H1 (cell line): Measurements from ENCODE around the gene HINT2. TPM values are rescaled to one million over a fixed set of nuclear protein-coding genes. Genes with fewer than 3 reads are reported as not detected.

Experiments
- CEBPB ChIP-seq: IDR thresholded peaks from 2 replicates; pipeline ENCODE4 v1.6.1; 2012; ENCODE audit warnings: low read depth, low read length
- FOSL1 ChIP-seq: IDR thresholded peaks from 2 replicates; pipeline ENCODE4 v1.6.1; 2011; ENCODE audit warnings: mild to moderate bottlenecking, low read depth, low read length, moderate library complexity; ENCODE audit not compliant: insufficient read depth
- POLR2A ChIP-seq, 2 experiments: IDR thresholded peaks; 1 replicate in 1 of 2; 2 replicates in 1 of 2; pipeline ENCODE4 v1.6.1; 2011; ENCODE audit warnings: low read depth in 2 of 2, low read length in 2 of 2, mild to moderate bottlenecking in 2 of 2; ENCODE audit errors: control extremely low read depth in 1 of 2
- RXRA ChIP-seq: IDR thresholded peaks from 2 replicates; pipeline ENCODE4 v1.6.1; 2011; ENCODE audit warnings: low read depth, mild to moderate bottlenecking, low read length, moderate library complexity; ENCODE audit not compliant: insufficient read depth
- SAP30 ChIP-seq: fragments of 300-600 bp; sonication (generic); IDR thresholded peaks from 2 replicates; pipeline ENCODE4 v1.7.1; 2012; ENCODE audit warnings: low read length, moderate library complexity, mild to moderate bottlenecking, inconsistent platforms; ENCODE audit not compliant: insufficient read depth, insufficient replicate concordance
- SIN3A ChIP-seq, 2 experiments: IDR thresholded peaks in 1 of 2; conservative IDR thresholded peaks in 1 of 2; 2 replicates each; pipeline ENCODE4 v1.6.1; 2011 to 2012; ENCODE audit warnings: low read length in 2 of 2, improper control_type of control experiment in 1 of 2, low read depth in 1 of 2, mild to moderate bottlenecking in 1 of 2
- TAF1 ChIP-seq: IDR thresholded peaks from 2 replicates; pipeline ENCODE4 v1.6.1; 2011; ENCODE audit warnings: mild to moderate bottlenecking, low read depth, low read length
- TBP ChIP-seq: IDR thresholded peaks from 2 replicates; pipeline ENCODE4 v1.6.1; 2011; ENCODE audit warnings: low read depth, low read length, improper control_type of control experiment
- polyA plus RNA-seq, 7 experiments: library from polyadenylated mRNA; depleted of rRNA in 3 of 7; stranded (reverse) in 5 of 7; unstranded in 2 of 7; fragments of >200 nt in 5 of 7; fragments of 200-250 nt in 2 of 7; gene quantifications; 1 replicate in 5 of 7; 2 replicates in 1 of 7; 4 replicates in 1 of 7; pipeline versions ENCODE4 v1.2.1 to v1.2.3, GENCODE V29; 2011 to 2013; ENCODE audit warnings: missing spikeins in 2 of 7, mixed read lengths in 2 of 7
- total RNA-seq: library from RNA; stranded (reverse); fragmentation: NEBNext Ultra II Directional; extraction: Animal tissue kit (Norgen Biotek cat#: 25700); gene quantifications from 2 replicates; pipeline ENCODE4 v1.2.1, GENCODE V29; 2021
- TF ChIP-seq, protein P1 (sequence below): IDR thresholded peaks from 2 replicates; pipeline ENCODE4 v1.6.1; 2012; ENCODE audit warnings: inconsistent platforms
- TF ChIP-seq, protein P2 (sequence below): IDR thresholded peaks from 2 replicates; pipeline ENCODE4 v1.6.1; 2012; ENCODE audit warnings: inconsistent platforms

The HINT2 gene
- total and polyA plus RNA-seq, 2 of the 8 experiments (the other 6 are each of a cell fraction or from before 2014, with no cell fraction given), result 32.1 to 51.2 TPM

DNA sequence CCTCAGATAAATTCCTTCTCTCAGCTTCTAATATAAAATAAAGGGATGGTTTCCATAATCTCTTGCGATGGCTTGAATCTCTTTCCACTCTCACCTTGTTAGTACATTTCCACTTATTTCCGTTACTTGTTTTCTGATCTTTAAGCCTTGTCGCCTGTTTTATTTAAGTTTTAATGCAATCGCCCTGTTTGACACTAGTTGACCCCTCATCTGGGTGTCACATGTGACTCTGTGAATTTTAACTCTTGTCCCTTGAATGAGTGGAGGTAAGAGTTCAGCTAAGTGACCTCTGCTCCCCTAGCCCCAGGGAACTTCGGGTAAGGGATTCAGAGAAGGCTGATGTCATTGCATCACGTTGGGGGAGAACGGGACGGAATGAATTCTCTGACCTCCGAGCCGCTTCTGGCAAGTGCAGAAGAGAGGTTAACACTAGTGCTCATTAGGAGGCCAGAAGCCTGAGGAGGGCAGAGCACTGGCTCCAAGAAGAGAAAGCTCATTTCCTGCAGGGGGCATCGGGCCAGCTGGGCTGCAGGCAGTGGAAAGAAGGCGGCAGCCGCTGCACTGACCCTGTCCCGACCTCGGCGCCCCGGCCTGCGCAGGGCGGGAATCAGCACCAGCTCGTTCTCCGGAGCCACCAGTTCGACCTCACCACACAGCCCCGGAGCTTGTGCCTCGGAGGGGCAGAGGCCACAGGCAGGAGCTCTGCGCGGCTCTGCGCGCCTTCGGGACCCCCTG, 569 bp downstream of the HINT2 start (continued):
- TF ChIP-seq, protein P1, sequence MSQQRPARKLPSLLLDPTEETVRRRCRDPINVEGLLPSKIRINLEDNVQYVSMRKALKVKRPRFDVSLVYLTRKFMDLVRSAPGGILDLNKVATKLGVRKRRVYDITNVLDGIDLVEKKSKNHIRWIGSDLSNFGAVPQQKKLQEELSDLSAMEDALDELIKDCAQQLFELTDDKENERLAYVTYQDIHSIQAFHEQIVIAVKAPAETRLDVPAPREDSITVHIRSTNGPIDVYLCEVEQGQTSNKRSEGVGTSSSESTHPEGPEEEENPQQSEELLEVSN, result peak; percentile 92
- TF ChIP-seq TBP (no peak; the same call in 1 of the 2 replicates), TAF1 (peak; percentile 77), POLR2A (IDR thresholded peaks at IDR 0.05; ENCODE audit: control extremely low read depth in 1 of 2, low read depth in 2 of 2, low read length in 2 of 2) (peak in 1 of 2 experiments; percentile 84; a peak in 1 of 3 replicates), CEBPB (peak; percentile 48; the same call in 1 of the 2 replicates), FOSL1 (no peak), SIN3A (conservative IDR thresholded peaks at IDR 0.05 in 1 of 2, IDR thresholded peaks at IDR 0.05 in 1 of 2; ENCODE audit: low read depth in 1 of 2, low read length in 2 of 2) (peak in 1 of 2 experiments; percentile 72; a peak in 2 of 4 replicates), RXRA (peak; percentile 66; the same call in 1 of the 2 replicates), SAP30 (no peak)
- TF ChIP-seq, protein P2, sequence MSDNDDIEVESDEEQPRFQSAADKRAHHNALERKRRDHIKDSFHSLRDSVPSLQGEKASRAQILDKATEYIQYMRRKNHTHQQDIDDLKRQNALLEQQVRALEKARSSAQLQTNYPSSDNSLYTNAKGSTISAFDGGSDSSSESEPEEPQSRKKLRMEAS, result peak; percentile 46
- TF ChIP-seq, all 59 proteins: peak for 11
